Measurements from ENCODE around the gene ZFR2.
"Not testable (repeated sequence)": the region's sequence is repeated elsewhere in the genome, so short reads cannot be mapped to it uniquely, and the experiment has no call there.

Gene ZFR2

DNA sequence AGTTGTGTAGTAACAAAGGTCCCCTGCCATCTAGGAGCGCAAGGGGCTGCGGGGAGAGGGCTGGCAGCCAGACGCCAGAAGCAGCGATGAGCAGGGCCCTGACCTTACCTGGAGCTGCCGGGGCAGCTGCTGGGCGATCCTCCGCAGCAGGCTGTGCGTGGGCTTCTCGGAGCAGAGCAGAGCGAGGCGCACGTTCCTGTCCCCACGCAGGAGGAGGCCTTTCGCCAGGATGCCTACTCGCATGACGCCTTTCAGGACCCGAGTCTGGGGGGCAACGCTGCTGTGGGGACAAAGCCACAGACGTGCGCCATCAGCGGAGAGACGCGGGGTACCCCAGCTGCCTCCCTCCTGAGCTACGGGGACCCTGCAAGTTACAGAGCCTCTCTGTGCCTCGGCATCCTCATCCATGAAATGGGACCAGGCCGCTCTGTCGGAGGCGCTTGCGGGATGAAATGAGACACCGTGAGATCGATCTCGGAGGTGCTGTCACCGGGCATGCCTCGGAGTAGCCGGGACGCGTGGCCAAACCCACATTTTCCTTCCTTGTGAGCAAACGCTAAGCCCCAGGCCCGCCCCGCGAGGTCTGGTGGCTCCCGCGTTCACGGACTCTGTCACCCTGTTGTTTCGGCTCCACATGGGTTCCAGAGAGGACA is 52.1 kb downstream of the ZFR2 start:
- H3K4me3 ChIP-seq (ENCODE audit: low read length): no peak overlapping the region
- TF ChIP-seq, protein P1, sequence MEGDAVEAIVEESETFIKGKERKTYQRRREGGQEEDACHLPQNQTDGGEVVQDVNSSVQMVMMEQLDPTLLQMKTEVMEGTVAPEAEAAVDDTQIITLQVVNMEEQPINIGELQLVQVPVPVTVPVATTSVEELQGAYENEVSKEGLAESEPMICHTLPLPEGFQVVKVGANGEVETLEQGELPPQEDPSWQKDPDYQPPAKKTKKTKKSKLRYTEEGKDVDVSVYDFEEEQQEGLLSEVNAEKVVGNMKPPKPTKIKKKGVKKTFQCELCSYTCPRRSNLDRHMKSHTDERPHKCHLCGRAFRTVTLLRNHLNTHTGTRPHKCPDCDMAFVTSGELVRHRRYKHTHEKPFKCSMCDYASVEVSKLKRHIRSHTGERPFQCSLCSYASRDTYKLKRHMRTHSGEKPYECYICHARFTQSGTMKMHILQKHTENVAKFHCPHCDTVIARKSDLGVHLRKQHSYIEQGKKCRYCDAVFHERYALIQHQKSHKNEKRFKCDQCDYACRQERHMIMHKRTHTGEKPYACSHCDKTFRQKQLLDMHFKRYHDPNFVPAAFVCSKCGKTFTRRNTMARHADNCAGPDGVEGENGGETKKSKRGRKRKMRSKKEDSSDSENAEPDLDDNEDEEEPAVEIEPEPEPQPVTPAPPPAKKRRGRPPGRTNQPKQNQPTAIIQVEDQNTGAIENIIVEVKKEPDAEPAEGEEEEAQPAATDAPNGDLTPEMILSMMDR (conservative IDR thresholded peaks at IDR 0.05; ENCODE audit: low read depth, low read length): no peak
- DNase-seq (ENCODE audit: low read depth): no peak

DNA sequence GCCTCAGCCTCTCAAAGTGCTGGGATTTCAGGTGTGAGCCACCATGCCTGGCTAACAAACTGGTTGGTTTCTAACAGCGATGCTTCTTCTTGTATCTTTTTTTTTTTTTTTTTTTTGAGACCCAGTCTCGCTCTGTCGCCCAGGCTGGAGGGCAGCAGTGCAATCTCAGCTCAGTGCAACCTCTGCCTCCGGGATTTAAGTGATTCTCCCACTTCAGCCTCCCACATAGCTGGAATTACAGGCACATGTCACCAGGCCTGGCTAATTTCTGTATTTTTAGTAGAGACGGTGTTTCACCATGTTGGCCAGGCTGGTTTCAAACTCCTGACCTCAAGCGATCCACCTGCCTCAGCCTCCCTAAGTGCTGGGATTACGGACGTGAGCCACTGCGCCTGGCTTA is 52.7 kb downstream of the ZFR2 start:
- not testable (repeated sequence) for H3K4me3 ChIP-seq (ENCODE audit: low read length); DNase-seq (ENCODE audit: low read depth)

DNA sequence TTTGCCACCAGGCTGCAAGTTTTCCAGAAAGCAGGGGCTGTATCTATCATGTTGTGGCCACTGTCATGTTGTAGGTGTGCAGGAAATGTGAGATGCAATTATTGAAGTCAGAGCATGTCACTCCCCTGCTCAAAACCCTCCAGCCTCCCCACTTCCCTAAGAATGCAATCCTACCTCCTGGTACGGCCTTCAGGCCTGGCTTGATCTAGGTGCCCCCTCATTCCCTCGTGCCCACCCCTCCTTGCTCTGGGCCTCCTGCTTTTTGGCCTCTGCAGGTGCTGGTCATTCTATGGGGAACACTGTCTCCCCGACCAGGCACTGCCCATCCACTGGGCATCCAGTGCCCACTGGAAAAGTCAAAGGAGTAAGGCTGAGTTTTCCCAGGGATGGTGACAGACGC is 54.2 kb downstream of the ZFR2 start:
- no peak for DNase-seq (ENCODE audit: low read depth)
- no peak overlapping the region for H3K4me3 ChIP-seq (ENCODE audit: low read length)
- TF ChIP-seq, protein P1 (conservative IDR thresholded peaks at IDR 0.05; ENCODE audit: low read depth, low read length): no peak

DNA sequence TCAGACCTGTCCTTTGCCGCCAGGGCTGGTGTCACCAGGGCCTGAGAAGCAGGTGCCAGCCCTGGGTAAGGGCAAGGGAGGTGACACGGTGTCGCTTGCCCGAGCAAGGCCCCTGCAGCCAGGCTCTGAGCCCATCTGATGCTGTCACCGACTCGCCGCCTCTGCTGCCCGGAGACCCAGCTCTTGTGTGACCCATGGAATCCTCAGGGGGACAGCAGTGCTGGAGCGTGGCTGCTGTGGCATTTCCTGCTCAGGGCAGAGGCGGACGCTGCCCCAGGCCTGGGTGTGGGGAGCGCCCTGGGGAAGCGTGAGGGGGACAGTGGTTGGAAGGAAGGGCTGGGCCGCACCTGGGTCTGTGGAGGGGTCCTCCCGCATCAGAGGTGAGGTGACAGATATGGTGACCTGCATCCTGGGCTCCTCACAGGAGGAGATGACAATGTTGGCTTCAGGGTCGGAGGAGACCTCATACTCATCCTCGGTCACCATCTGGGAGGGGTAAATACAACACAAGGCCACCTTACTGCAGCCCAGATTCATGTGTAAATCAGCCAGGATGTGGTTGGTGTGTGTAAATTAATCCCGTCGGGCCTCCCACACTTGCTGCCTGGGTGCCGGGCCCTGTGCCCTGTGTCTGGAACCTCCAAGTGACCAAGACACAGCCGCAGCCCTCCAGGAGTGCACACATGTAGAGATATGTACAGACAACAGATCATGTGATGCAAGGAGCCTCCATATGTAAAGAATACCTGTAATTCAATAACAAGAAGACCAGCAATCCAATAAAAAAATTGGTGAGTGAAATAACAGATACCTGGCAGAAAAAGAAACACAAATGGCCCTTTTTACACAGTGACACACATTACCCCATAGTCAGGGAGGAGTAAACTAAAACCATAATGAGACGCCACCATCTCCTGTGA is 55.1 kb downstream of the ZFR2 start:
- TF ChIP-seq, protein P1 (conservative IDR thresholded peaks at IDR 0.05; ENCODE audit: low read depth, low read length): no peak
- H3K4me3 ChIP-seq (ENCODE audit: low read length): no peak overlapping the region
- DNase-seq (ENCODE audit: low read depth): no peak

DNA sequence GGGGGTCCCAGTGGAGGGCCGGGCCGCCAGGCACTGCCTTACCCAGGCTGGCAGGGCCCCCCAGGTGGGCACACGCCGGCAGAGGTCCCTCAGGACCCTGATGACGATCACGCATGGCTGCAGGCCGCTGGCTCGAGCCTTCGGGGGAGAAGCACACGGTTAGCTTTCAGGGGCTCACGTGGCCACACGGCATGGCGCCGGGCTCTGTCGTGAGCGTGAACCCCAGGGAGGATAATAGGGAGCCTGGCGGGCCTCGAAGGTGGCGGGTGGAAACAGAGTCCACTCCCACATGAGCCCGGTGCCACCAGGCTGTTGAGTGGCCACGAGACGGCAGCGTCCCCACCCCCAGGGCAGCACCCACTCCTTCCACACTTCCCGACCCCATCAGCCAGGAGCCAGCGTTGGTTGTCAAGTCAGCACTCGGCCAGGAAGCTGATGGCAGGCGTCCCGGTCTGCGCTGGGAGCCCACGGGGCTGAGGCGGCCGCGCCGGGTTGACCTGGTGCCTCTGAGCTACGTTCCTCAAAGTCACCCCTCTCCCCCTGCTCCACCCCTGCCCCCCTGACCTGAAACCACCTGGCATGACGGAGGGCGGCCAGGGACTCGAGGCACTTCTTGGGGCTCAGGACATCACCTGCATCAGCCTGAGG is 58.0 kb downstream of the ZFR2 start:
- H3K4me3 ChIP-seq (ENCODE audit: low read length): no peak overlapping the region
- no peak for DNase-seq (ENCODE audit: low read depth)

DNA sequence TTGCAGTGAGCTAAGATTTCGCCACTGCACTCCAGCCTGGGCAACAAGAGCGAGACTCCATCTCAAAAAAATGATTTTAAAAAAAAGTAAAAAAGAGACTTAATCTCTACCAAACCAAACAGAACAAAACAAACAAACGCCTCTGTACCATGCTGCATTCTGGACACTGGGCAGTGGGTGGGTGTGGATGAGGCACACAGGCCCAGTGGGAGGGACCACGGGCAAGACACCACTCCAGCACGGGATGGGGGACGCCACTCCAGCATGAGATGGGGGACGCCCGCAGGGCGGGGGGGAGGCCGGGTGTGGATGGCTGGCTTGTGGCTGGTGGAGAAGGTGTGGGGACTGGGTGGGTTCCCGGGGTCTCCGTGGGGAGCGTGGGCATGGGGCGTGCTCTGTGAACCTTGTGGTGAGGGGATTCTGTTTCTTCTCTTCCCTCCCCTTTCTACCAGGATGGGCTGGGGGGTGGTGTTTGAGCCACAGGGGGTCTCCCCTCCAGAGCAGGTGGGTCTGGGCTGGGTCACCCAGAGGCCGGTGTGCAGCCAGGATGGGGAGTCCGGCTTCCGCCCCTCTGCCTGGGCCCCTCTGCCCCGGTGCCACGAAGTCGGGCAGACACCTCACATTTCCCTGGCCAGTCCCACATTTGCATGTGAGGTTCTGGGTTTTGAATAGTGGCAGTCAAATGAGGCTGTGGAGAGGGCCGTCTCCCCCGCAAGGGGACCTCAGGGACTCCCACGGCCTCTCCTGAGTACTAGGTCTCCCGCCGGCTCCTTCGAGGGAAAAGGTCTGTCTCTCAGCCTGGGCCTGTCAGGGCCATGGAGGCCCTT is 58.7 kb downstream of the ZFR2 start:
- no peak for DNase-seq (ENCODE audit: low read depth)
- TF ChIP-seq, protein P1 (conservative IDR thresholded peaks at IDR 0.05; ENCODE audit: low read depth, low read length): no peak
- H3K4me3 ChIP-seq (ENCODE audit: low read length): no peak overlapping the region

More for the DNA sequence above, 58.0 kb downstream of the ZFR2 start:
- TF ChIP-seq, protein P1 (conservative IDR thresholded peaks at IDR 0.05; ENCODE audit: low read depth, low read length): no peak
